Measurements from ENCODE around the gene GPR39. TPM values are rescaled to one million over a fixed set of nuclear protein-coding genes. Genes with fewer than 3 reads are reported as not detected.

GPR39 gene
- total RNA-seq, 4 donors from 2014 or later: 2.8 to 9.7 (median 5.4) TPM

GRCh38 chr2:132609101-132609890 lies 192.7 kb downstream of the GPR39 start:
- Histone ChIP-seq H3K9me3 (no peaks in the 10 kb centered on the region), H3K4me1 (peaks cover 6 to 10% of the 10 kb centered on the region in 2 donors), H3K27ac (no peak overlapping the region), H3K36me3 (no peaks in the 10 kb centered on the region), H3K27me3 (no peaks in the 10 kb centered on the region), H3K4me3 (replicated peaks in 1 of 3) (no peak overlapping the region)
- peak; percentile 35 to 58 for DNase-seq
- intact Hi-C loops (cut with DNase I): no loop called here
- TF ChIP-seq POLR2A (IDR thresholded peaks at IDR 0.05) (no peak), CTCF (IDR thresholded peaks at IDR 0.05) (no peak)
- whole genome bisulfite sequencing, 2 donors: 71 to 75% methylated on average over 8 of the region's 8 CpGs

GRCh38 chr2:132611719-132612118 lies 195.1 kb downstream of the GPR39 start:
- TF ChIP-seq CTCF (IDR thresholded peaks at IDR 0.05) (no peak), POLR2A (IDR thresholded peaks at IDR 0.05) (no peak)
- no peaks in the 10 kb centered on the region for H3K27me3 ChIP-seq
- 77 to 81% methylated on average over 2 of the region's 2 CpGs for WGBS, 2 donors
- intact Hi-C loops (cut with DNase I): no loop called here
- no peaks in the 10 kb centered on the region for H3K36me3 ChIP-seq
- H3K9me3 ChIP-seq: no peaks in the 10 kb centered on the region
- H3K4me3 ChIP-seq (replicated peaks in 1 of 3): no peak overlapping the region
- no peak overlapping the region for H3K27ac ChIP-seq
- DNase-seq: no peak
- peaks cover 21 to 25% of the 10 kb centered on the region in 2 donors for H3K4me1 ChIP-seq

DNA sequence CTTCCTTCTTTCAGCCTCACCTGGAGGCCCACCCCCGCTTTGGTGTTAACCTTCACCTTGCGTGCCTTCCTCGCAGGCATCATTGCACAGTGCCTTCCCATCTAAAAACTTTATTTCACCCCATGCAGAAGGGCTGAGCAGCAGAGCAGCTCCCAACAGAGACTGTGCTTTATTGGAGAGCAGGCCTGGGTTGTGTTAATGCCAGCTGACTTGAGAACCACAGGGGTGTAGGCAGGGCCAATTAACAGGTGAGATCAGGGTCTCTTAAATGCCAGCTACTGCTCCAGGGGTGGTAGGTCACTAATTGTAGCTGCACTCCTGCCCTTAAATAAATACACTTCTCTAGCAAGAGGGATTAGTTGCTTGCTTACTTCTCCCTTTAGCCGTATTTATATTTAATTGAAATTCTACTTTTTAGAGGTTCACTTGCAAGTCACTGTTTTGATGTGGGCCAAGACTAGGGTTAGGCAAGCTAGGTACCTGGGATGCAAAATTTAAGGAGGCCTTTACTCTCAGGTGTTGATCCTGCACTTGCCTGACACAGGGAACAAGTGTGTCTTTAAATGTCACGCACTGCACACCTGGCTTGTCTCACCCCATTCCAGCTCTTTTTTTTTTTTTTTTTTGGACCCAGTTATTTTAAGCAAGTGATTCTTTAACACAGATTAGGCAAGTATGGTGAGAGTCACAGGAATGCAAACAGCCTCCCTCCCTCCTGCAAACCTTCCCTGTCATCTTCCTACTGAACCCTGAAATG lies 198.9 kb downstream of the GPR39 start:
- no peaks in the 10 kb centered on the region for H3K36me3 ChIP-seq
- 56 to 61% methylated on average over 5 of the region's 5 CpGs for WGBS, 2 donors
- peak overlapping the region; percentile 37 to 72 (median 68) for H3K27ac ChIP-seq
- no peaks in the 10 kb centered on the region for H3K9me3 ChIP-seq
- peaks cover 21 to 25% of the 10 kb centered on the region in 2 donors for H3K4me1 ChIP-seq
- intact Hi-C loops (cut with DNase I): no loop called here
- H3K4me3 ChIP-seq (replicated peaks in 1 of 3): no peak overlapping the region
- peak; percentile 65 to 68 for DNase-seq
- no peaks in the 10 kb centered on the region for H3K27me3 ChIP-seq
- no peak for TF ChIP-seq CTCF (IDR thresholded peaks at IDR 0.05)
- TF ChIP-seq POLR2A (IDR thresholded peaks at IDR 0.05): no peak

GRCh38 chr2:132617989-132618388 lies 201.4 kb downstream of the GPR39 start:
- 64 to 67% methylated on average over 3 of the region's 3 CpGs for WGBS, 2 donors
- Histone ChIP-seq H3K4me3 (replicated peaks in 1 of 3) (no peak overlapping the region), H3K36me3 (no peaks in the 10 kb centered on the region), H3K4me1 (peaks cover 29 to 36% of the 10 kb centered on the region in 2 donors), H3K27ac (no peak overlapping the region), H3K9me3 (no peaks in the 10 kb centered on the region), H3K27me3 (no peaks in the 10 kb centered on the region)
- DNase-seq: peak; percentile 33 to 53
- intact Hi-C loops (cut with DNase I): no loop called here
- no peak for TF ChIP-seq CTCF (IDR thresholded peaks at IDR 0.05)
- TF ChIP-seq POLR2A (IDR thresholded peaks at IDR 0.05): no peak

DNA sequence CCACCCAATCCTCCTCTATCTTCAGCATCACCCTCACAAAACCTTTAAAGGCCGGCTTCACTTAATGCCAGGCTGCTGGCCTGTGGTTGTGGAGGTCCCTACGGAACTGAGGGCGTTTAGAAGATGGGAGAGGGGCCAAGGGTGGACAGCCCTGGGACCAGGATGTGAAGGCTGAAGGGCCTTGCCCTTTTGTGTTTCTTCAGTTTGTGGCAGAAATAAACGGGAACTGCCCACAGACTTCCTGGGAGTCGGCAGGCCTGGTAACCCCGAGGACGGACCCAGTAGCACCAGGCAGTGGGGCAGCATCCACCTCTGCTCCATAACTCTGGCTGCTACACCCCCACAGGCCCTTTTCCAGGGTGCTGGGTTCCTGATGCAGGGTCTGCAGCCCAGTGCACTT lies 202.1 kb downstream of the GPR39 start:
- no peak for TF ChIP-seq POLR2A (IDR thresholded peaks at IDR 0.05)
- no peak for TF ChIP-seq CTCF (IDR thresholded peaks at IDR 0.05)
- WGBS, 2 donors: 91 to 94% methylated on average over 3 to 7 of the region's 7 CpGs
- no peak overlapping the region for H3K27ac ChIP-seq
- H3K27me3 ChIP-seq: no peaks in the 10 kb centered on the region
- H3K9me3 ChIP-seq: no peaks in the 10 kb centered on the region
- peaks cover 29 to 36% of the 10 kb centered on the region in 2 donors for H3K4me1 ChIP-seq
- intact Hi-C loops (cut with DNase I): no loop called here
- DNase-seq: no peak
- no peak overlapping the region for H3K4me3 ChIP-seq (replicated peaks in 1 of 3)
- H3K36me3 ChIP-seq: no peaks in the 10 kb centered on the region

Data from thyroid gland (tissue), 4 donors.